ENCODE results near the gene RFLNA. TPM values are rescaled to one million over a fixed set of nuclear protein-coding genes. Genes with fewer than 3 reads are reported as not detected.

Gene RFLNA
- total RNA-seq, 2 donors from 2014 or later: 5.4 to 13.7 TPM

DNA sequence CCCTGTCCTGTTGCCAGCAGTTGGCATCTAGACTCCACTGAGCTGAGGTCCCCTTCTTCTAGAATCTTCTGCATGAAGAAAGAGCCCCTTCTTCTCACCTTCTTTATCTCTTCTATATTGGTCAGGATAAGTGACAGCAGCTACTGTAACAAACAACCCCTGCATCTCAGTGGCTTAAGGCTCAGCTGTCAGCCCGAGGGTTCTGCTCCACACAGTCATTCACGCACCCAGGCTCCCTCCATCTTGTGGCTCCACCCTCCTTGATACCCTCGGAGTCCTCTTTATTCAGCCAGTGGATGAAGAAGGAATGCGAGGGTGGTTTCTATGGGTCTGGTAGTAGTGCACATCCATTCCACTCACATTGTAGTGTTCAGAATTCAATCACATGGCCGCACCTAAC lies 10.5 kb upstream of the RFLNA start:
- H3K9me3 ChIP-seq: no peaks in the 10 kb centered on the region
- 95% methylated on average over 5 of the region's 5 CpGs for WGBS
- H3K27ac ChIP-seq: no peak overlapping the region
- H3K4me3 ChIP-seq: no peak overlapping the region
- H3K4me1 ChIP-seq (replicated peaks): peaks cover 5% of the 10 kb centered on the region
- no peak for DNase-seq (ENCODE audit: low spot score)
- TF ChIP-seq POLR2A (IDR thresholded peaks at IDR 0.05) (no peak), POLR2AphosphoS5 (IDR thresholded peaks at IDR 0.05) (no peak)
- TF ChIP-seq, protein P1, sequence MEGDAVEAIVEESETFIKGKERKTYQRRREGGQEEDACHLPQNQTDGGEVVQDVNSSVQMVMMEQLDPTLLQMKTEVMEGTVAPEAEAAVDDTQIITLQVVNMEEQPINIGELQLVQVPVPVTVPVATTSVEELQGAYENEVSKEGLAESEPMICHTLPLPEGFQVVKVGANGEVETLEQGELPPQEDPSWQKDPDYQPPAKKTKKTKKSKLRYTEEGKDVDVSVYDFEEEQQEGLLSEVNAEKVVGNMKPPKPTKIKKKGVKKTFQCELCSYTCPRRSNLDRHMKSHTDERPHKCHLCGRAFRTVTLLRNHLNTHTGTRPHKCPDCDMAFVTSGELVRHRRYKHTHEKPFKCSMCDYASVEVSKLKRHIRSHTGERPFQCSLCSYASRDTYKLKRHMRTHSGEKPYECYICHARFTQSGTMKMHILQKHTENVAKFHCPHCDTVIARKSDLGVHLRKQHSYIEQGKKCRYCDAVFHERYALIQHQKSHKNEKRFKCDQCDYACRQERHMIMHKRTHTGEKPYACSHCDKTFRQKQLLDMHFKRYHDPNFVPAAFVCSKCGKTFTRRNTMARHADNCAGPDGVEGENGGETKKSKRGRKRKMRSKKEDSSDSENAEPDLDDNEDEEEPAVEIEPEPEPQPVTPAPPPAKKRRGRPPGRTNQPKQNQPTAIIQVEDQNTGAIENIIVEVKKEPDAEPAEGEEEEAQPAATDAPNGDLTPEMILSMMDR (IDR thresholded peaks at IDR 0.05): no peak
- no peaks in the 10 kb centered on the region for H3K36me3 ChIP-seq
- intact Hi-C loops (cut with DNase I): no loop called here
- H3K27me3 ChIP-seq (replicated peaks; ENCODE audit: insufficient read depth): no peaks in the 10 kb centered on the region

DNA sequence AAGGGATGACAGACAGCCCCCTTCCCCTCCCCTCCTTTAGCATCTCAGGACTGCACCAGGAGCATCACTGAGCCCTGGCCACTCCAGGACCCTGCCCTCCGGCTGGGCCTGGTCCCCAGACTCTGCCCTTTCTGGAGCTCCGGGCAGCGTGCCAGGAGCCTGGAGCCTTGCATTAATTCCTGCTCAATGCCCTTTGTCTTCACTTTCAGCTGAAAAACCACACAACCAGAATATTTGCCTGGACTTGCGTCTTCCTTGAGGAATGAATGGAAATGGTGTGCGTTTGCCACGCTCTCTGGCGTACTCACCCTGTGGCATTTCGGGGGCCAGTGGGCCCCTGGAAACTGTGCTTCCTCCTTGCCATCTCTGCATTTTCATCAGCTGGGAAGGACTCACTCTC lies 8.5 kb upstream of the RFLNA start:
- no peak for DNase-seq (ENCODE audit: low spot score)

DNA sequence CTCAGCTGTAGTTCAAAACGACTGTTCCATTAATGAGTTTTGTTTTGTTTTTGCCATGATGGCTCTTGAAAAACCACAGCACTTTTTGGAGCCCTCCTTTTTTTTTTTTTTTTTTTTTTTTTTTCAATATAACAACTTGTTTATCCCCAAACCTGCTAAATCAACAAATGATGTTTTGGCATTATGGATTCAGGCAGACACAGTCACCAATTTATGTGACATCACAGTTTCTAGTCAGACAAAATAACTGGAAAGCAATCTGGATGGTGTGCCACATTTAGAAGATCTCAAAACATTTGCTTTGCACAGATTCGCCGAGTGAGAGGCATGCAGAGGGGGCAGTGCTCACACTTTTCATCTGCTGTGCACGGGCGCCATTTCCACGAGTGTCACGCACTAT lies 7.9 kb upstream of the RFLNA start:
- no peak for DNase-seq (ENCODE audit: low spot score)
- intact Hi-C loops (cut with DNase I): no loop called here
- 63% methylated on average over 7 of the region's 7 CpGs for WGBS
- Histone ChIP-seq H3K27ac (no peak overlapping the region), H3K36me3 (no peaks in the 10 kb centered on the region), H3K9me3 (no peaks in the 10 kb centered on the region), H3K27me3 (replicated peaks; ENCODE audit: insufficient read depth) (no peaks in the 10 kb centered on the region), H3K4me3 (no peak overlapping the region), H3K4me1 (replicated peaks) (no peaks in the 10 kb centered on the region)
- TF ChIP-seq POLR2AphosphoS5 (IDR thresholded peaks at IDR 0.05): no peak
- TF ChIP-seq POLR2A (IDR thresholded peaks at IDR 0.05): no peak
- TF ChIP-seq, protein P1 (IDR thresholded peaks at IDR 0.05): no peak

More for the DNA sequence above, 8.5 kb upstream of the RFLNA start:
- H3K9me3 ChIP-seq: no peaks in the 10 kb centered on the region
- H3K27me3 ChIP-seq (replicated peaks; ENCODE audit: insufficient read depth): no peaks in the 10 kb centered on the region
- H3K4me1 ChIP-seq (replicated peaks): no peaks in the 10 kb centered on the region
- H3K27ac ChIP-seq: no peak overlapping the region
- H3K36me3 ChIP-seq: no peaks in the 10 kb centered on the region
- WGBS: 49% methylated on average over 8 of the region's 8 CpGs
- no peak overlapping the region for H3K4me3 ChIP-seq
- intact Hi-C loops (cut with DNase I): no loop called here
- TF ChIP-seq, protein P1 (IDR thresholded peaks at IDR 0.05): no peak
- TF ChIP-seq POLR2A (IDR thresholded peaks at IDR 0.05): no peak
- no peak for TF ChIP-seq POLR2AphosphoS5 (IDR thresholded peaks at IDR 0.05)

DNA sequence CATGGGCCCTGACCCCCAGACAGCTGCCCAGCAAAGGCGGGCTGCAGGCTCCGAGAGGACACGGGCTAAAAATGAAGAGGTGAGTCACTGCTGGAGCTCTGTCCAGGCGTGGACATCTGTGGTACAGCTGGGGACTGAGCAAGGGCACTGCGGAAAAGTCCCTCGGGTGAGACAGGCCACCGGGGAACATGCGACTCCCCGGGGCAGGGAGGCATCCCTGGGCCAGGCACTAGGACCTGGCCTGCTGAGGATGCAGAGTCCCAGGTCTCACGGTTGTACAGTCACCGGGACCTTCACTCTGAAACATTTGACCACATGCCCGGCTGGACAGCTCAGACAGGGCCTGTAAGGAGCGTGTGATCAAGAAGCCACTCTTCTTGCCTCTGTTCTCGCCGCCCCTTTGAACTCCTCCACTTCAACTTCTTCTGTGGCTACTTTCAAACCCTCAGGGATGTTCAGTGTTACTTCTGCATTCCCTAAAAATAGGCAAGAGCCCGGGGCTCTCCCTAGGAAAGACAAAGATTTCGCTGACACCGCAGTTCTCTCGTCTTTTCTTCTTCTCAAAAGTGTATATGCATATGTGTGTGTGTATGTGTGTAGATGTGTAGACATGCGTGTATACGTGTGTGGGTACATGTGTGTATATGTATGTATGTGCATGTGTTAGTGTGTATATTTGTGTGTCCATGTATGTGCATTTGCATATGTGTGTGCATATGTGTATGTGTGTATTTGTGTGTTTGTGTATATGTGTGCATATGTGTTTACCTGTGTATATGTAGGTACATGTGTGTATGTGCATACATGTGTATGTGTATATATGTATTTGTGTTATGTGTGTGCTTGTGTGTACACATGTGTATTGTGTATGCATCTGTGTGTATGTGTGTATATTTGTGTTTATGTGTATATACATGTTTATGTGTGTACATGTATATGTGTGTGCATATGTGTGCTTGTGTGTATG lies 5.0 kb upstream of the RFLNA start:
- Histone ChIP-seq H3K4me1 (replicated peaks) (no peaks in the 10 kb centered on the region), H3K27ac (no peak overlapping the region), H3K36me3 (no peaks in the 10 kb centered on the region), H3K9me3 (no peaks in the 10 kb centered on the region), H3K27me3 (replicated peaks; ENCODE audit: insufficient read depth) (no peaks in the 10 kb centered on the region), H3K4me3 (no peak overlapping the region)
- intact Hi-C loops (cut with DNase I): no loop called here
- TF ChIP-seq, protein P1 (IDR thresholded peaks at IDR 0.05): no peak
- TF ChIP-seq POLR2AphosphoS5 (IDR thresholded peaks at IDR 0.05) (no peak), POLR2A (IDR thresholded peaks at IDR 0.05) (no peak)
- DNase-seq (ENCODE audit: low spot score): no peak
- WGBS: 54% methylated on average over 21 of the region's 21 CpGs

- H3K4me3 ChIP-seq: no peak overlapping the region
- H3K27me3 ChIP-seq (replicated peaks; ENCODE audit: insufficient read depth): no peaks in the 10 kb centered on the region
- DNase-seq (ENCODE audit: low spot score): no peak
- H3K36me3 ChIP-seq: no peaks in the 10 kb centered on the region
- intact Hi-C loops (cut with DNase I): no loop called here
- H3K4me1 ChIP-seq (replicated peaks): peaks cover 4% of the 10 kb centered on the region
- TF ChIP-seq POLR2A (IDR thresholded peaks at IDR 0.05) (no peak), POLR2AphosphoS5 (IDR thresholded peaks at IDR 0.05) (no peak)
- TF ChIP-seq, protein P1 (IDR thresholded peaks at IDR 0.05): no peak
- WGBS: 91% methylated on average over 6 of the region's 6 CpGs
- H3K27ac ChIP-seq: no peak overlapping the region
- no peaks in the 10 kb centered on the region for H3K9me3 ChIP-seq
Observed at GRCh38 chr12:124292385-124292784, 2.5 kb upstream of the RFLNA start.

Data from prostate gland (tissue), 2 donors.